NOMO-1 treated with DMSO at 0.1 percent for 48 hours (cell line): ENCODE data around the gene NFYA.

Source experiments
- DNase-seq: peaks from one replicate; lab custom pipeline; 2025; ENCODE audit not compliant: unreplicated experiment; lab: John Stamatoyannopoulos, UW

The NFYA gene

GRCh38 chr6:41072836-41073202 lies at the start of gene NFYA:
Gene NFYA, plus strand, starts transcription at chr6:41072974. Its CDS starts 6,116 bp downstream, at chr6:41079090.
- peak; percentile 100 for DNase-seq

GRCh38 chr6:41023114-41023513 lies 49.7 kb upstream of the NFYA start:
- DNase-seq: no peak

GRCh38 chr6:41025966-41026530 lies 46.7 kb upstream of the NFYA start:
- no peak for DNase-seq

- no peak for DNase-seq
Observed at GRCh38 chr6:41027241-41027640, 45.5 kb upstream of the NFYA start.

- peak; percentile 59 for DNase-seq
Observed at GRCh38 chr6:41027799-41028560, 44.8 kb upstream of the NFYA start.

GRCh38 chr6:41028561-41029412 lies 44.0 kb upstream of the NFYA start:
- peak; percentile 10 for DNase-seq

- DNase-seq: no peak
Observed at GRCh38 chr6:41032830-41033229, 39.9 kb upstream of the NFYA start.

GRCh38 chr6:41033776-41034175 lies 39.0 kb upstream of the NFYA start:
- no peak for DNase-seq

GRCh38 chr6:41036186-41036585 lies 36.6 kb upstream of the NFYA start:
- no peak for DNase-seq

GRCh38 chr6:41036601-41037000 lies 36.2 kb upstream of the NFYA start:
- no peak for DNase-seq

- no peak for DNase-seq
Observed at GRCh38 chr6:41037107-41037900, 35.5 kb upstream of the NFYA start.

GRCh38 chr6:41038205-41038604 lies 34.6 kb upstream of the NFYA start:
- no peak for DNase-seq

- DNase-seq: no peak
Observed at GRCh38 chr6:41039060-41039998, 33.4 kb upstream of the NFYA start, which contains the start of gene UNC5CL. Gene UNC5CL, minus strand, starts transcription at chr6:41039221. Its CDS starts 4,147 bp downstream, at chr6:41035074.

- DNase-seq: peak; percentile 1
Observed at GRCh38 chr6:41040101-41040939, 32.5 kb upstream of the NFYA start.

GRCh38 chr6:41040940-41041536 lies 31.7 kb upstream of the NFYA start:
- no peak for DNase-seq

GRCh38 chr6:41042226-41043055 lies 30.3 kb upstream of the NFYA start, which contains the start of gene TSPO2:
Gene TSPO2, plus strand, starts transcription at chr6:41042467. Its CDS starts 519 bp downstream, at chr6:41042986.
- DNase-seq: no peak

- no peak for DNase-seq
Observed at GRCh38 chr6:41043151-41043550, 29.6 kb upstream of the NFYA start.

GRCh38 chr6:41045664-41046063 lies 27.1 kb upstream of the NFYA start:
- no peak for DNase-seq
